GM21723 (cell line): ENCODE measurements around the gene FAM229A.

Experiments
- ATAC-seq: cut with Tn5 transposase; IDR thresholded peaks from one replicate; pipeline ENCODE4 v1.9.1; 2021; ENCODE audit warnings: mild to moderate bottlenecking, moderate library complexity; ENCODE audit not compliant: unreplicated experiment

Gene FAM229A

DNA sequence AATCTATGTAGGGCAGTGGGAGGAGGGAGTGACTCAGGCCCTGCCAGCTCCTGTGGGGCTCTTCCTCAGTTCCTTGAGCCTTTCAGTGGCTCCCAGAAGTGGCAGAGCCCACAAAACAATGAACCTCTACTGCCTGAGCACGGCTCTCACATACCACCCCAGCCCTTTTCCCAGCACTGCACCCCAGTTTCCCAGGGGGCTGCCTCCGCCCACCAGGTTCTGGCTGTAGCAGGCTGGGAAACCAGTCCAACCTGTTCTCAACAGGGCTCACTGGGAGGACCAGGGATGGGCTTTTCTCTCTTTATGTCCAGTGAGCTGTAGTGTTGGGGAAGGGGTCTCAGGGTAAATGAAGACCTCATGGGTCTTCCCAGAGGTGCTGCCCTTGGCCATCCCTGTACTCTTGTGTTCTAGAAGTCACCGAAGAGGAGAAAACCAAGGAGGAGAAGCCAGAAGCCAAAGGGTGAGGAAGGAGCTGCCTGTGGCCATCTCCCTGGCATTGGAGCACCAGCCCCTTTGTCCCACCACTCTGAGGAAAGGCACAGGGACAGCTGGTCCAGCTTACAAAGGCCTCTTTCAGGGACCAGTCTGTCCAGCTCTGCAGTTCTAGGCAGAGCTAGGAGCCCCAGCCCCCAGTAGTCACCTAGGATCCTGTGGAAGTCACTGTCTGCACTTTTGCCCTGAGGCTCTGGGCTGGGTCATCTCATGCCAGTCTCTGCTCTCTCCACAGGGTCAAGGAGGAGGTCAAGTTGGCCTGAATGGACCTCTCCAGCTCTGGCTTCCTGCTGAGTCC, 29.8 kb downstream of the FAM229A start:
- no peak for ATAC-seq

- no peak for ATAC-seq
Measured at GRCh38 chr1:32331549-32331948, 30.7 kb downstream of the FAM229A start.

DNA sequence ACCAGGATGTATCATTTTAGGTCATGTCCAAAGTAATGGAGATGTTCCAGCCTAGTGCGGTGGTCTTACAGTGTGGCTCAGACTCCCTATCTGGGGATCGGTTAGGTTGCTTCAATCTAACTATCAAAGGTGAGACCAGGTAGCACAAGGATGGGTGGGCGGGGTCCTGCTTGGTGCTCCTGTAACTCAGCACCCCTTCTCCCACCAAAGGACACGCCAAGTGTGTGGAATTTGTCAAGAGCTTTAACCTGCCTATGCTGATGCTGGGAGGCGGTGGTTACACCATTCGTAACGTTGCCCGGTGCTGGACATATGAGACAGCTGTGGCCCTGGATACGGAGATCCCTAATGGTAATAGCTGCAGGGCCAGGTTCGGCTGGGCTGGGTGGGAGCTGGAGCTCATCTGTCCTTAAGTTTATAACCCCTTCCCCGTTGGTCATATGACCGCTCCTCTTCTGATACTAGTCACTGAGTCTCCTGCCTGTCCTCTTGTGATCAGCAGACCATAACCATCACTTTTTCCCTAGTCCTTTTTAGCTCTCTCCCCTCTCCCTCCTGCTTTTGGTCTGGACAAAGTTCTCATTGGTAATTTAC, 31.6 kb downstream of the FAM229A start:
- ATAC-seq, result no peak

DNA sequence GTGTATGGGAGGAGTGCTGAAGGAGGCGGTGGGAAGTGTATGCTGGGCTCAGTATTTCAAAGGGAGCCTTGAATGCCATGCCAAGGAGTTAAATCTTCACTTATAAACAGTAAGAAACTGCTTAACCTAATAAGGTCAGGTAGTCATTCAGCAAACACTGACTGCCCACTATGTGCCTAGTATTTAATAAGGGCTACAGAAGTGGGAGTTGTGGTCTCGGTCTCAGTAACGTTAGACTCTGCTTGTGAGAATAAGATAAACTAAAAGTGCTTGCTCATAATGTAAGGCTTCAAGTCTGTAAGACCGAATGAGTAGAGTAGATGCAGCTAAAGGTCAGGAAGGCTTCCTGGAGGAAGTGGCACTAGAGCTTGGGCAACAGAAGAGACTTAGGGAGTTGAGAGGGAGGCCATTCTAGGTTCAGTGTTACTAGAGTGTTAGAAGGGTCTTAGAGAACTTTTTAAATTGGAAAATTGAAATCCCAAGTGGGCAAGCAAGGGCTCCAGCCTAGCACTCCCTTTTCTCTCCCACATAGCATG, 32.3 kb downstream of the FAM229A start:
- no peak for ATAC-seq

- ATAC-seq, result no peak
Measured at GRCh38 chr1:32327204-32327603, 35.1 kb downstream of the FAM229A start.

GRCh38 chr1:32321712-32322291, 40.5 kb downstream of the FAM229A start:
- no peak for ATAC-seq

DNA sequence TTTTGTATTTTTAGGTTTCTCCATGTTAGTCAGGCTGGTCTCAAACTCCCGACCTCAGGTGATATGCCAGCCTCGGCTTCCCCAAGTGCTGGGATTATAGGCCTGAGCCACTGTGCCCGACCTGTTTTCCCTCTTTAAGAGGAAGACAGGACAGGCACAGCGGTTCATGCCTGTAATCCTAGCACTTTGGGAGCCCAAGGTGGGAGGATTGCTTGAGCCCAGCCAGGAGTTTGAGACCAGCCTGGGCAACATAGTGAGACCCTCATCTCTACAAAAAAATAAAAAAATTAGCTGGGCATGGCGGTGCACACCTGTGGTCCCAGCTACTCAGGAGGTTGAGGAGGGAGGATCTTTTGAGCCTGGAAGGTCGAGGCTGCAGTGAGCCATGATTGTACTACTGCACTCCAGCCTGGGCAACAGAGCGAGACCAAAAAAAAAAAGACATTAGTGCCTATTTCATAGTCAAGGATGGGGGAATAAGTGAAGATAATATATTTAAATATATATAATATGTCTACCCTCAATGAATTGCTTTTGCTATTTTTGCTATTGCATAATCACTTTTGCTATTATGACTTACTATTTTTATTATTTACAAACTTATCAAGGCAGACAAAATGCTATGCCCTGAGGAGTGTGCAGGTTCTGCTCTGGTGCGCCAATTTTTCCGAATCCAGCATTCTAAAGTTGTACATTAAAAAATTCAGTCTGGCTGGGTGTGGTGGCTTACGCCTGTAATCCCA, 44.0 kb downstream of the FAM229A start:
- no peak for ATAC-seq

DNA sequence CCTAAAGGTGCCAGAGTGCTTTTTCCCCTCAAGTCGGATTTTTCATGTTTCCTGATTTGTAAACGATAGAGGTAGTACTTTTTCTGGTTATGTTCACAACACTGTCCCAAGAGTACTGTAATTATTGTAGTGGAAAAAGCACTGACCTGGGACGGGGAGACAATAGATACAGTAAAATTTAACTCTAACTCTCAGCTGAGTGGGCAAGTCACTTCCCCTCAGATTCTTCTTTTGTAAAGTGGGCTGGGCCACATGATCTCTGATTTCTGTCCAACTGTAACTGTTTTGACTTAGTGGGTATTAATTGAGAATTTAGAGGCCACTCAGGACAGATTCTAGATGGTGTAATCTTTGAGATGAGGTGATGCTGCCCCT, 45.4 kb downstream of the FAM229A start:
- ATAC-seq, result no peak

DNA sequence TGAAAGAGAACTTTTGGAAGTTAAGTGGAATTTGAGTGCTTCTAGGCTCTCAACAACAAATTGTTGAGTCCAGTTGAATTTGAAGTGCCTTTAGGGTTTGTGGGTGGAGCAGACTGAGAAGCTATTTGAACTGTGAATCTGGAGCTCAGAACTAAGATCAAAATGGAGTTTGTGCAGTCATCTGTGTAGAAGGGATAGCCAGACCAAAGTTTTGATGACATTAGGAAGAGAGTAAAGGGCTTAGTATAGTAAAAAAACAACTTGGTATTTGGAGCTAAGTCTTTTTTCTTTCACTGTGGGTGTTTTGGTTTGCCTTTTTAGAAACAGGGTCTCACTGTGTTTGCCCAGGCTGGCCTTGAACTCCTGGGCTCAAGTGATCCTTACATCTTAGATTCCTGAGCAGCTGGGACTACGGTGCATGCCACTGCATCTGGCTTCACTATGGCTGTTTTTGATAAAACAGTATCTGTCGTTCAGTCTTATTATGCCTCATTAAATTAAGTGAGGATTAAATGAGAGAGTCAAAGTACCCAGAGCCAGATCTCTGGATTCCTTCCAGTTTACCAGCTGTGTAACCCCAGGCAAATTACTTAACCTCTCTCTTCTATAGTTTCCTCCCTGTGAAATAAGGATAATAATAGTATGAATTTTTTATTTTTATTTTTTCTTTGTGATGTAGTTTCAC, 50.4 kb downstream of the FAM229A start:
- no peak for ATAC-seq
